Activated naive CD8-positive, alpha-beta T cell treated with anti-CD3 and anti-CD28 coated beads for 36 hours (primary cell): Measurements from ENCODE around the gene CRIP1. TPM values are rescaled to one million over a fixed set of nuclear protein-coding genes. Genes with fewer than 3 reads are reported as not detected.

Experiments
- DNase-seq: peaks from one replicate; pipeline ENCODE4 v3.0.0; 2021
- H3K27ac Mint-ChIP-seq: one replicate; pipeline ENCODE4 v1.8.0; 2022; ENCODE audit warnings: mild to moderate bottlenecking, moderate library complexity, mixed read lengths
- H3K27me3 Mint-ChIP-seq: one replicate; pipeline ENCODE4 v1.8.0; 2022; ENCODE audit warnings: mild to moderate bottlenecking, mixed read lengths
- H3K36me3 Mint-ChIP-seq: one replicate; pipeline ENCODE4 v1.8.0; 2021; ENCODE audit warnings: mild to moderate bottlenecking, mixed read lengths
- H3K4me1 Mint-ChIP-seq: one replicate; pipeline ENCODE4 v1.8.0; 2021; ENCODE audit warnings: mixed read lengths
- H3K4me3 Mint-ChIP-seq: one replicate; pipeline ENCODE4 v1.8.0; 2022; ENCODE audit warnings: mild to moderate bottlenecking, moderate library complexity, mixed read lengths
- H3K9me3 Mint-ChIP-seq: one replicate; pipeline ENCODE4 v1.8.0; 2022; ENCODE audit warnings: mixed read lengths
- total RNA-seq, 2 experiments: library from RNA; stranded (reverse); gene quantifications; one replicate each; pipeline ENCODE4 v1.2.3, GENCODE V29; 2021

Gene CRIP1
- total RNA-seq, 2 experiments from 2014 or later = 82.5 to 87.3 TPM

- H3K27ac Mint-ChIP-seq = no peak overlapping the region
- no peak overlapping the region for H3K4me3 Mint-ChIP-seq
- peaks cover 6% of the 10 kb centered on the region for H3K36me3 Mint-ChIP-seq
- H3K27me3 Mint-ChIP-seq = no peaks in the 10 kb centered on the region
- H3K9me3 Mint-ChIP-seq = no peaks in the 10 kb centered on the region
- no peaks in the 10 kb centered on the region for H3K4me1 Mint-ChIP-seq
- no peak for DNase-seq
Observed at GRCh38 chr14:105447651-105448640, 38.7 kb upstream of the CRIP1 start.

GRCh38 chr14:105448706-105449111, 38.0 kb upstream of the CRIP1 start:
- no peaks in the 10 kb centered on the region for H3K4me1 Mint-ChIP-seq
- no peak overlapping the region for H3K27ac Mint-ChIP-seq
- peaks cover 6% of the 10 kb centered on the region for H3K36me3 Mint-ChIP-seq
- DNase-seq = peak; percentile 73
- no peaks in the 10 kb centered on the region for H3K27me3 Mint-ChIP-seq
- H3K9me3 Mint-ChIP-seq = no peaks in the 10 kb centered on the region
- H3K4me3 Mint-ChIP-seq = no peak overlapping the region

- Mint-ChIP-seq H3K36me3 (peaks cover 6% of the 10 kb centered on the region), H3K4me1 (no peaks in the 10 kb centered on the region), H3K4me3 (no peak overlapping the region), H3K27ac (no peak overlapping the region), H3K9me3 (no peaks in the 10 kb centered on the region), H3K27me3 (no peaks in the 10 kb centered on the region)
- DNase-seq = no peak
Observed at GRCh38 chr14:105449276-105450122, 37.2 kb upstream of the CRIP1 start.

GRCh38 chr14:105450123-105450505, 36.6 kb upstream of the CRIP1 start:
- H3K36me3 Mint-ChIP-seq = peaks cover 6% of the 10 kb centered on the region
- no peak for DNase-seq
- no peaks in the 10 kb centered on the region for H3K27me3 Mint-ChIP-seq
- H3K9me3 Mint-ChIP-seq = no peaks in the 10 kb centered on the region
- H3K27ac Mint-ChIP-seq = no peak overlapping the region
- H3K4me3 Mint-ChIP-seq = no peak overlapping the region
- H3K4me1 Mint-ChIP-seq = no peaks in the 10 kb centered on the region

GRCh38 chr14:105450864-105451720, 35.6 kb upstream of the CRIP1 start:
- no peaks in the 10 kb centered on the region for H3K27me3 Mint-ChIP-seq
- no peak for DNase-seq
- H3K27ac Mint-ChIP-seq = no peak overlapping the region
- peaks cover 6% of the 10 kb centered on the region for H3K36me3 Mint-ChIP-seq
- H3K4me1 Mint-ChIP-seq = no peaks in the 10 kb centered on the region
- H3K4me3 Mint-ChIP-seq = no peak overlapping the region
- no peaks in the 10 kb centered on the region for H3K9me3 Mint-ChIP-seq

- Mint-ChIP-seq H3K27ac (no peak overlapping the region), H3K9me3 (no peaks in the 10 kb centered on the region), H3K36me3 (peaks cover 6% of the 10 kb centered on the region), H3K4me3 (no peak overlapping the region), H3K4me1 (no peaks in the 10 kb centered on the region), H3K27me3 (no peaks in the 10 kb centered on the region)
- no peak for DNase-seq
Observed at GRCh38 chr14:105452963-105453362, 33.7 kb upstream of the CRIP1 start.

- Mint-ChIP-seq H3K9me3 (no peaks in the 10 kb centered on the region), H3K27ac (peak overlapping the region; percentile 19), H3K4me3 (no peak overlapping the region), H3K4me1 (no peaks in the 10 kb centered on the region), H3K27me3 (no peaks in the 10 kb centered on the region), H3K36me3 (peaks cover 6% of the 10 kb centered on the region)
- DNase-seq = no peak
Observed at GRCh38 chr14:105453847-105454246, 32.8 kb upstream of the CRIP1 start.

- no peaks in the 10 kb centered on the region for H3K9me3 Mint-ChIP-seq
- H3K4me3 Mint-ChIP-seq = no peak overlapping the region
- no peaks in the 10 kb centered on the region for H3K4me1 Mint-ChIP-seq
- H3K27me3 Mint-ChIP-seq = no peaks in the 10 kb centered on the region
- H3K36me3 Mint-ChIP-seq = peaks cover 5% of the 10 kb centered on the region
- H3K27ac Mint-ChIP-seq = no peak overlapping the region
- no peak for DNase-seq
Observed at GRCh38 chr14:105455086-105455640, 31.5 kb upstream of the CRIP1 start.

- no peak overlapping the region for H3K4me3 Mint-ChIP-seq
- H3K4me1 Mint-ChIP-seq = no peaks in the 10 kb centered on the region
- no peaks in the 10 kb centered on the region for H3K27me3 Mint-ChIP-seq
- H3K27ac Mint-ChIP-seq = no peak overlapping the region
- no peak for DNase-seq
- peaks cover 2% of the 10 kb centered on the region for H3K36me3 Mint-ChIP-seq
- H3K9me3 Mint-ChIP-seq = no peaks in the 10 kb centered on the region
Observed at GRCh38 chr14:105455766-105456660, 30.7 kb upstream of the CRIP1 start.

- H3K36me3 Mint-ChIP-seq = peaks cover 2% of the 10 kb centered on the region
- DNase-seq = no peak
- no peak overlapping the region for H3K27ac Mint-ChIP-seq
- H3K27me3 Mint-ChIP-seq = no peaks in the 10 kb centered on the region
- H3K4me3 Mint-ChIP-seq = no peak overlapping the region
- H3K9me3 Mint-ChIP-seq = no peaks in the 10 kb centered on the region
- H3K4me1 Mint-ChIP-seq = no peaks in the 10 kb centered on the region
Observed at GRCh38 chr14:105456736-105457617, 29.7 kb upstream of the CRIP1 start.

- H3K27me3 Mint-ChIP-seq = no peaks in the 10 kb centered on the region
- H3K4me3 Mint-ChIP-seq = no peak overlapping the region
- no peaks in the 10 kb centered on the region for H3K36me3 Mint-ChIP-seq
- DNase-seq = no peak
- H3K4me1 Mint-ChIP-seq = no peaks in the 10 kb centered on the region
- no peak overlapping the region for H3K27ac Mint-ChIP-seq
- no peaks in the 10 kb centered on the region for H3K9me3 Mint-ChIP-seq
Observed at GRCh38 chr14:105458010-105458409, 28.7 kb upstream of the CRIP1 start.

GRCh38 chr14:105458571-105458970, 28.1 kb upstream of the CRIP1 start:
- Mint-ChIP-seq H3K36me3 (no peaks in the 10 kb centered on the region), H3K4me1 (no peaks in the 10 kb centered on the region), H3K27me3 (no peaks in the 10 kb centered on the region), H3K27ac (no peak overlapping the region), H3K9me3 (no peaks in the 10 kb centered on the region), H3K4me3 (no peak overlapping the region)
- no peak for DNase-seq

- Mint-ChIP-seq H3K36me3 (peaks cover 2% of the 10 kb centered on the region), H3K4me1 (no peaks in the 10 kb centered on the region), H3K27ac (no peak overlapping the region), H3K27me3 (no peaks in the 10 kb centered on the region), H3K9me3 (no peaks in the 10 kb centered on the region), H3K4me3 (no peak overlapping the region)
- no peak for DNase-seq
Observed at GRCh38 chr14:105460116-105460515, 26.6 kb upstream of the CRIP1 start.
